GM23338 (cell line): ENCODE data around the gene SMIM33. TPM values are rescaled to one million over a fixed set of nuclear protein-coding genes. Genes with fewer than 3 reads are reported as not detected.
"Not testable (repeated sequence)": the region's sequence is repeated elsewhere in the genome, so short reads cannot be mapped to it uniquely, and the experiment has no call there.

Experiments
- ATAC-seq: fragments of 200-7000 bp; cut with Tn5 transposase; 3 replicates; pipeline ENCODE4 v1.9.1; 2020
- DNase-seq: peaks from one replicate; pipeline ENCODE4 v3.0.0-alpha.2; 2015; ENCODE audit warnings: low spot score
- H2AFZ ChIP-seq: fragments of 200-600 bp; sonication (generic); 2 replicates; pipeline ENCODE4 v1.8.0; 2016; ENCODE audit warnings: antibody characterized with exemption, mild to moderate bottlenecking, moderate library complexity
- H3F3A ChIP-seq: fragments of 200-600 bp; sonication (generic); replicated peaks from 2 replicates; pipeline ENCODE4 v1.8.0; 2017; ENCODE audit warnings: antibody characterized with exemption, mixed run types, low read depth
- H3K27ac ChIP-seq: fragments of 200-600 bp; sonication (generic); 2 replicates; pipeline ENCODE4 v1.6.1; 2016; ENCODE audit warnings: low read depth
- H3K27me3 ChIP-seq: fragments of 200-600 bp; sonication (generic); 2 replicates; pipeline ENCODE4 v1.8.0; 2016; ENCODE audit warnings: mild to moderate bottlenecking, mixed run types, moderate library complexity; ENCODE audit not compliant: insufficient read depth
- H3K36me3 ChIP-seq: fragments of 200-600 bp; sonication (generic); 2 replicates; pipeline ENCODE4 v1.8.0; 2016; ENCODE audit warnings: mild to moderate bottlenecking; ENCODE audit not compliant: insufficient read depth
- H3K4me1 ChIP-seq: fragments of 200-600 bp; sonication (generic); 2 replicates; pipeline ENCODE4 v1.8.0; 2016; ENCODE audit warnings: mild to moderate bottlenecking, moderate library complexity; ENCODE audit not compliant: insufficient read depth
- H3K4me2 ChIP-seq: fragments of 200-600 bp; sonication (generic); 2 replicates; pipeline ENCODE4 v1.7.1; 2017; ENCODE audit warnings: mixed run types
- H3K4me3 ChIP-seq: fragments of 200-600 bp; sonication (generic); 2 replicates; pipeline ENCODE4 v1.6.1; 2016; ENCODE audit warnings: mixed run types
- H3K79me2 ChIP-seq: fragments of 200-600 bp; sonication (generic); replicated peaks from 2 replicates; pipeline ENCODE4 v1.8.0; 2017; ENCODE audit warnings: mild to moderate bottlenecking; ENCODE audit not compliant: insufficient read depth
- H3K9me2 ChIP-seq: fragments of 200-600 bp; sonication (generic); 2 replicates; pipeline ENCODE4 v1.8.0; 2017; ENCODE audit not compliant: insufficient read depth
- H4K20me1 ChIP-seq: fragments of 200-600 bp; sonication (generic); replicated peaks from 2 replicates; pipeline ENCODE4 v1.8.0; 2017; ENCODE audit warnings: mild to moderate bottlenecking; ENCODE audit not compliant: insufficient read depth
- H3K27ac Mint-ChIP-seq: 2 replicates; pipeline ENCODE4 v1.8.0; 2020; ENCODE audit warnings: inconsistent platforms, mild to moderate bottlenecking, moderate library complexity, mixed read lengths
- H3K27me3 Mint-ChIP-seq: 3 replicates; pipeline ENCODE4 v1.8.0; 2022; ENCODE audit warnings: low read depth, mild to moderate bottlenecking, moderate library complexity, mixed read lengths, inconsistent platforms; ENCODE audit not compliant: insufficient read depth, poor library complexity
- H3K36me3 Mint-ChIP-seq: 3 replicates; pipeline ENCODE4 v1.8.0; 2021; ENCODE audit warnings: low read depth, mild to moderate bottlenecking, inconsistent platforms, moderate library complexity, mixed read lengths
- H3K4me1 Mint-ChIP-seq: 3 replicates; pipeline ENCODE4 v1.8.0; 2020; ENCODE audit warnings: mild to moderate bottlenecking, inconsistent platforms, mixed read lengths
- H3K4me3 Mint-ChIP-seq: 3 replicates; pipeline ENCODE4 v1.8.0; 2021; ENCODE audit warnings: moderate library complexity, mild to moderate bottlenecking, inconsistent platforms, mixed read lengths
- H3K9me3 Mint-ChIP-seq: 3 replicates; pipeline ENCODE4 v1.8.0; 2020; ENCODE audit warnings: moderate library complexity, mild to moderate bottlenecking, inconsistent platforms, mixed read lengths
- CREB1 ChIP-seq: fragments of 250-450 bp; sonication (Bioruptor Pico); IDR thresholded peaks from 2 replicates; pipeline ENCODE4 v1.5.0; 2020; ENCODE audit warnings: low read depth, mild to moderate bottlenecking, moderate library complexity
- POLR2AphosphoS5 ChIP-seq: IDR thresholded peaks from 2 replicates; pipeline ENCODE4 v1.6.1; 2016; ENCODE audit warnings: antibody characterized with exemption, low read depth
- ZNF114 ChIP-seq: fragments of 250-450 bp; sonication (Bioruptor Pico); IDR thresholded peaks from 2 replicates; pipeline ENCODE4 v1.5.0; 2020; ENCODE audit warnings: mild to moderate bottlenecking, moderate library complexity
- ZNF331 ChIP-seq: fragments of 250-450 bp; sonication (Bioruptor Pico); IDR thresholded peaks from 2 replicates; pipeline ENCODE4 v1.5.0; 2020; ENCODE audit warnings: low read depth, mild to moderate bottlenecking, moderate library complexity
- polyA plus RNA-seq: library from polyadenylated mRNA; unstranded; fragments of >200 nt; fragmentation: Nextera tagmentation; extraction: Ambion mirVana; gene quantifications from 2 replicates; pipeline ENCODE4 v1.2.1, GENCODE V29; 2016
- total RNA-seq: library from RNA; depleted of rRNA; stranded (reverse); fragments of >200 nt; shearing (Covaris generic); gene quantifications from 2 replicates; pipeline ENCODE4 v1.2.3, GENCODE V29; 2014
- TF ChIP-seq, protein P1 (sequence below): IDR thresholded peaks from one replicate; pipeline ENCODE4 v1.6.1; 2018; ENCODE audit warnings: antibody characterized with exemption; ENCODE audit not compliant: unreplicated experiment

SMIM33 gene
- total and polyA plus RNA-seq, 2 experiments from 2014 or later = not detected

- TF ChIP-seq, protein P1, sequence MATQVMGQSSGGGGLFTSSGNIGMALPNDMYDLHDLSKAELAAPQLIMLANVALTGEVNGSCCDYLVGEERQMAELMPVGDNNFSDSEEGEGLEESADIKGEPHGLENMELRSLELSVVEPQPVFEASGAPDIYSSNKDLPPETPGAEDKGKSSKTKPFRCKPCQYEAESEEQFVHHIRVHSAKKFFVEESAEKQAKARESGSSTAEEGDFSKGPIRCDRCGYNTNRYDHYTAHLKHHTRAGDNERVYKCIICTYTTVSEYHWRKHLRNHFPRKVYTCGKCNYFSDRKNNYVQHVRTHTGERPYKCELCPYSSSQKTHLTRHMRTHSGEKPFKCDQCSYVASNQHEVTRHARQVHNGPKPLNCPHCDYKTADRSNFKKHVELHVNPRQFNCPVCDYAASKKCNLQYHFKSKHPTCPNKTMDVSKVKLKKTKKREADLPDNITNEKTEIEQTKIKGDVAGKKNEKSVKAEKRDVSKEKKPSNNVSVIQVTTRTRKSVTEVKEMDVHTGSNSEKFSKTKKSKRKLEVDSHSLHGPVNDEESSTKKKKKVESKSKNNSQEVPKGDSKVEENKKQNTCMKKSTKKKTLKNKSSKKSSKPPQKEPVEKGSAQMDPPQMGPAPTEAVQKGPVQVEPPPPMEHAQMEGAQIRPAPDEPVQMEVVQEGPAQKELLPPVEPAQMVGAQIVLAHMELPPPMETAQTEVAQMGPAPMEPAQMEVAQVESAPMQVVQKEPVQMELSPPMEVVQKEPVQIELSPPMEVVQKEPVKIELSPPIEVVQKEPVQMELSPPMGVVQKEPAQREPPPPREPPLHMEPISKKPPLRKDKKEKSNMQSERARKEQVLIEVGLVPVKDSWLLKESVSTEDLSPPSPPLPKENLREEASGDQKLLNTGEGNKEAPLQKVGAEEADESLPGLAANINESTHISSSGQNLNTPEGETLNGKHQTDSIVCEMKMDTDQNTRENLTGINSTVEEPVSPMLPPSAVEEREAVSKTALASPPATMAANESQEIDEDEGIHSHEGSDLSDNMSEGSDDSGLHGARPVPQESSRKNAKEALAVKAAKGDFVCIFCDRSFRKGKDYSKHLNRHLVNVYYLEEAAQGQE = no peak
- TF ChIP-seq CREB1 (no peak), ZNF331 (CRISPR knock-in tag) (no peak), ZNF114 (CRISPR knock-in tag) (no peak)
Measured at GRCh38 chr5:139501381-139501780, 30.6 kb downstream of the SMIM33 start (continued).

GRCh38 chr5:139503036-139503817, 32.4 kb downstream of the SMIM33 start:
- not testable (repeated sequence) for ATAC-seq, H3K36me3 Mint-ChIP-seq, H3F3A ChIP-seq, H3K79me2 ChIP-seq, H3K27ac ChIP-seq, H3K27ac Mint-ChIP-seq, H3K27me3 ChIP-seq, H3K36me3 ChIP-seq, H3K9me3 Mint-ChIP-seq, H4K20me1 ChIP-seq, H3K9me2 ChIP-seq, H3K27me3 Mint-ChIP-seq, DNase-seq
- peak overlapping the region; percentile 74 for H3K4me2 ChIP-seq
- peak overlapping the region; percentile 53; the same call in 1 of the 3 replicates for H3K4me3 Mint-ChIP-seq
- TF ChIP-seq ZNF114 (CRISPR knock-in tag) = peak; percentile 96; the same call in 1 of the 2 replicates
- H3K4me1 Mint-ChIP-seq = peaks cover 26% of the 10 kb centered on the region
- peak overlapping the region; percentile 49; the same call in 1 of the 2 replicates for H3K4me3 ChIP-seq
- H3K4me1 ChIP-seq = peaks cover 23% of the 10 kb centered on the region
- H2AFZ ChIP-seq = peak overlapping the region; percentile 80

DNA sequence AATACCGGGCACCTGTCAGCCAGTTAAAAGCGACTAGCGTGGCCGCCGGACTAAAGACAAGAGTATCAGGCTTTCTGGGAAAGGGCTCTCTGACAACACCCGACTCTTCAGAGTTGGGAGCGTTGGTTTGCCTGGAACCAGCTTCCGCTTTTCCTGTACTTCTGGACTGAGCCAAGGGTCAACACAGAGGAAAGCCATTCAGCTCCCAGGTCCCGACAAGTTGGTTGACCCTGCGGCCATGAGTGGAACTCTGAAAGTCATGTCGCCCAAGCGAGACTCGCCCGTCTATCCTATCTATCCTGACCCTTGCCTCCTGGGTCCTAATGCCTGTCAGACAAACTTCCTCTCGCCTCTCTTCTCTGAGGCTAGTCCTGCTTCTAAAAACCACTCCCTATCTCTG, 33.1 kb downstream of the SMIM33 start:
- H3K4me3 Mint-ChIP-seq = peak overlapping the region; percentile 53
- H3K27ac Mint-ChIP-seq, ATAC-seq: not testable (repeated sequence)

GRCh38 chr5:139504722-139505121, 33.9 kb downstream of the SMIM33 start:
- Histone ChIP-seq H3K4me3 (0 out of 2 replicates have a peak overlapping the region, but pooled peaks have one; percentile 5), H3K4me1 (peaks cover 23% of the 10 kb centered on the region), H2AFZ (peak overlapping the region; percentile 80), H3K4me2 (peak overlapping the region; percentile 74)
- not testable (repeated sequence) for ATAC-seq, H3K36me3 ChIP-seq, DNase-seq, H3K27ac Mint-ChIP-seq, H3K9me2 ChIP-seq, H3F3A ChIP-seq, H3K27me3 Mint-ChIP-seq, H4K20me1 ChIP-seq, H3K36me3 Mint-ChIP-seq, H3K27ac ChIP-seq, H3K27me3 ChIP-seq, H3K79me2 ChIP-seq, H3K9me3 Mint-ChIP-seq
- Mint-ChIP-seq H3K4me3 (peak overlapping the region; percentile 23; the same call in 1 of the 3 replicates), H3K4me1 (peaks cover 26% of the 10 kb centered on the region)

More for the DNA sequence above, 33.1 kb downstream of the SMIM33 start:
- H3K79me2 ChIP-seq, H3K27ac ChIP-seq, H3K9me3 Mint-ChIP-seq, H3K36me3 ChIP-seq, H3K9me2 ChIP-seq, H3K27me3 ChIP-seq, H3F3A ChIP-seq, H3K27me3 Mint-ChIP-seq, H3K36me3 Mint-ChIP-seq, H4K20me1 ChIP-seq: not testable (repeated sequence)
- Histone ChIP-seq H3K4me3 (peak overlapping the region; percentile 49), H3K4me1 (peaks cover 23% of the 10 kb centered on the region), H2AFZ (peak overlapping the region; percentile 80), H3K4me2 (peak overlapping the region; percentile 74)
- peaks cover 26% of the 10 kb centered on the region for H3K4me1 Mint-ChIP-seq
- peak; percentile 46 for TF ChIP-seq POLR2AphosphoS5
- peak; percentile 55 for DNase-seq
